Measurements from ENCODE around the gene TRPV4.

The TRPV4 gene

DNA sequence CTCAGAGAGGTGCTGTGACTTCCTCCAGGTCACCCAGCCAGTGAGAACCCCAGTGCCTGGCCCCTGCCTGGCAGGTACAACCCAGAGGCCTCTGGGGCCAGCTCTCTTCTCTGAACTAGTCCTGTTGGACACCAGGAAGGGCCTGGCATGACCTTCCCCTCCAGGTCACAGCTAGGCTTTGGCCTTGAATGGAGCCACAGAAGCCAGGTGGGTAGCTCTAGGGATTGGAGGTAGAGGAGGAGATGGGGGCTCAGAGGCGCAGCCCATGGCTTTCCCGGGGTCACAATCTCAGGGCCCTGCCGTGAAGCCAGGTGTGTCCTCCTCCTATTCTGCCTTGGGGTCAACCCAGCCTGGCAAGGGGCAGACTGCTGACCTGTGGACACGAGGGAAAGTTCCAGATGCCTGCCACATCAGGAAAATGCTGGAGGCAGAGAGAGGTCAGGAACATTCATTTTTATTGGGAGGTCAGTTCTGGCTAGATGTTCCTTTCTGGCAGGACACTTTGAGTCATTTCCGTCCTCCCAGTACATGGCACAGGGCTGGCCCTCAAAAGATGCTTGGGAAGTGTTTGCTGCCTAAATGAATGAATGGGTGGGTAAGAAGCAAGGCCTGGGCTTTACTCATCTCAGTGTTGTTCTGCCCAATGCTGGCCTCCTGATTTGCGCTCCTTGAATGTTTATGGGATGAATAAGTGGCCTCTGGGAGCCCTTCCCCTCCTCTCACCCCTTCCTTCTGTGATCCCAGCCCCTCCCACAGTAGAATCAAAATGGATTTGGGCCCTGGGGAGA is 94.1 kb downstream of the TRPV4 start:
- no peak for DNase-seq

DNA sequence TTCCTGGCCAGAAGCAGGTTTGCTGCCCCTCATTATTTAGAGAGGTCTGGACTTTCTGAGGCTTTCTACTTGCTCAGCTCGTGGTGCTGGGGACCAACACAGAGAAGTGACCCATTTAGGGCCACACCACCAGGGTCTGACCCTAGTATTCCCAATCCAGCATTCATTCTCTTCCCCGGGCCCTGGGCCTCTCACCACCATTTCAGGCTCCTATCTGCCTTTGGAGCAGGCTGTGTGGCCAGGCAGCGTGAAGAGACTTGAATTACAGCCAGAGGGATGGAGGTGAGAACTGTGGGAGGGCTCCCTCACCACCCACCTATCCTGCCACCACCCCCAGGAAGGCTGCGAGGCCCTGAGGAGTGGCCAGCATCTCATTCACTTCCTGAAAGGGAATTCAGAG is 95.0 kb downstream of the TRPV4 start:
- DNase-seq, result no peak

DNA sequence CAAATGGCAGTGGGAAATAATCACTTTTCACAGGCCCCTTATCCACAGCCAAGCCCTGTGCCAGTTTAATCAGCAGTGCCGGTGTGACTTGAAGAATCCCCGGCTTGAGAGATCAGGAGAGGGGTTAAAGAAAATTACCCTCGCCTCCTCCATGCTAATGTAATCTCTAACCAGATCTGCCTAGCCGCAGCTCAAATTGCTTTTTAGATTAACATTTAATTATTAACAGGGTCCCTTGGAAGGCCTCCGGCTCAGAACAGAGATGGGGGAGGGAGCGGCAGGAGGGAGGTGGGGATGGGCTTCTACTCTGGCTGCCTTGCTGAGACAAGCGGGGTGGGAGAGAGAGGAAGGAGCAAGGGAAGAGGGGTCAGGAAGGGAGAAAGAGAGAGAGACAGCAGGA is 95.6 kb downstream of the TRPV4 start:
- DNase-seq, result no peak

DNA sequence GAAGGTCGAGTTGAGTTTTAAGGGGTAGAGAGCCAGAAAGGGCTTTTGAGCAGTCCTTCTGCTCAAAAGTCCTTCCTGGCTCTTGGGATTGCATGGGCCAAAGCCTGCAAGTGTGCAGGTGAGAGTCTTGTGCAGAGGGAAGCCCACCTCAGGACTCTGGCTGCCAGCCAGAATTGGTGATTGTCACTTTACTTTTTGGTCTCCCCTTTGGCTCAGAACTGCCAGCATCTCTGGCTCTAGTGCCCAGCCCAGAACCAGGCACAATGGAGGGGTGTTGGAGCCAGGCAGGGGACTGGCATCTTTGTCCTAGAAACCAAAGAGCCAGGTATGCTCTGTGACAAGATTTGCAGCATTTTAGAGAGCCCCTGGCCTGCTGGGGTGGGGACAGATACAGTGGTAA is 96.1 kb downstream of the TRPV4 start:
- DNase-seq, result no peak

DNA sequence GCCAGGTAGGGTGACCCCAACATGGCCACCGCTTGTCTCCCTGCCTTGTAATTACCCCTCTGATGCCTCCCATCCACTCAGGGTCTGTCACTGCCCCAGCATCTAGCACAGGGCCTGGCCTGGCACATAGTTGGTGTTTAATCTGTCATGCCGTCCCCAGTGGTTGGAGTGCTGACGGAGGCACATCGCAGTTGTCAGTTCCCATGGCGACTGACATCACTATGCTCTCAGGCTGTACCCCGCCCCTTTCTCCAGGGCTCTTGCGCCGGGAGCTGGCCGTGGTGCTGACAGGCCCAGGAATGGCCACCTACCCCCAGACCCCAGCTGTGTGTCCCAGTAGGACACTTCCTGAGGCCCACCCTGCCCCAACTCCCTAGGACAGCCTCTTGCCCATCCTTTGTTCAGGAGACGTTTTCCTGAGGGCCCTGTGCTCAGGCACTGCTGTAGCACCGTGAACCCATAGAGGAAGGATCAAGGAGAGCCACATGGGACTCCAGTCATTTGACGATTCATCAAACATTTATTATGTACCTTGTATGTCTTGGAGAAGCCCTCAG is 96.6 kb downstream of the TRPV4 start:
- no peak for DNase-seq

DNA sequence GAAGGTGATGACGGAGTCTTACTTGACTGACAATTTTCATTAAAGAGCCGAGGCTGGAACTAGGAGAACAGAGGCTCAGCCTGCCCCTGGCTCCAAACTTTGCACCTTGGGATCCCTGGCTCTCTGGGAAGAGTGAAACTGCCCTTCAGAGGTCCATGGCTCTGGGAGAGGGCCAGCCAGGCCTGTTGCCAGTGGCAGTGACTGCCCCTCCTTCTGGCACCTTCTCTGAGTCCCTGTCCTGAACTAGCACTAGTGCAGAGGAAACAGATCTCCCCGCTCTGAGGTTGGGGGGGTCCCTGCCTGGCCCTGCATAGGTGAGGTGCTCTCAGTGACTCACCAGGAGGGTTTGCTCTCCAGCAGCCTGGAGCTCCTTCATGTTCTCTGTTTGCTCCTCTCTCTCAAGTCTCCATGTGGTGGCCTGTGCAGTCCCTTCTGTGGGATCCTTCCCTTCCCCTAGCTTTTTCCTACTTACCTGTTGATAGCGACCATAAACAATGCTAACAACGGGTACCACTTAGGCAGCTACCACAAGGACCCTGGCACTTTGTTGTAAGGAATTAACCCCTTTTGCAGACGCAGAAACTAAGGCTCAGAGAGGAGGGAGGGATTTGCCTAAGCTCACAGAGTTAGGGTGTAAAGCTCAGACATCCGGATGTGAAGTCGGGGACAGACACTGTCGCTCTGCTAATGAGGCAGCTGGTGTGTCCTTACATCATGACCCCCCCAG is 97.2 kb downstream of the TRPV4 start:
- no peak for DNase-seq

DNA sequence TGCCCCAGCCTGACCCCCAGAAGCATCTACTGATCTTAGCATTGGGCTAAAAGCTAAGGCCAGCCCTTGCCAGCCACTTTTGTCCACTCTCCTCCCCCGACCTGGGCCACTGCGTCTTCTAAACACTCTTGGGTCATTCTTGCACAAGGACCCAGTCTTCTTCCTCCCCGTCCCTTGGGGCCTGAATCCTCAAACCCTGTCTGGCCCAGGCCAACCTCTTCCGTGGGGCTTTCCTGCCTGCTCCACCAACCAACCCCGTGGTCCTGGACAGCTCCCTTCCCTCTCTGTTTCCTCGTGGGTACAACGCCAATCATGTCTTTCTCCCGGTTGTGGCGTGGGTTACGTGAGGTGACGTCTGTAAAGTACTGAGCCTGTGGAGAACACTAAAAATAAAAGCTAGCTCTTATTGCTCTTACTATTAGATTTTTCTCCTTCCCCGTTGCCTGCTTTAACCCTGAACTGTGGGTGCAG is 98.1 kb downstream of the TRPV4 start:
- no peak for DNase-seq

DNA sequence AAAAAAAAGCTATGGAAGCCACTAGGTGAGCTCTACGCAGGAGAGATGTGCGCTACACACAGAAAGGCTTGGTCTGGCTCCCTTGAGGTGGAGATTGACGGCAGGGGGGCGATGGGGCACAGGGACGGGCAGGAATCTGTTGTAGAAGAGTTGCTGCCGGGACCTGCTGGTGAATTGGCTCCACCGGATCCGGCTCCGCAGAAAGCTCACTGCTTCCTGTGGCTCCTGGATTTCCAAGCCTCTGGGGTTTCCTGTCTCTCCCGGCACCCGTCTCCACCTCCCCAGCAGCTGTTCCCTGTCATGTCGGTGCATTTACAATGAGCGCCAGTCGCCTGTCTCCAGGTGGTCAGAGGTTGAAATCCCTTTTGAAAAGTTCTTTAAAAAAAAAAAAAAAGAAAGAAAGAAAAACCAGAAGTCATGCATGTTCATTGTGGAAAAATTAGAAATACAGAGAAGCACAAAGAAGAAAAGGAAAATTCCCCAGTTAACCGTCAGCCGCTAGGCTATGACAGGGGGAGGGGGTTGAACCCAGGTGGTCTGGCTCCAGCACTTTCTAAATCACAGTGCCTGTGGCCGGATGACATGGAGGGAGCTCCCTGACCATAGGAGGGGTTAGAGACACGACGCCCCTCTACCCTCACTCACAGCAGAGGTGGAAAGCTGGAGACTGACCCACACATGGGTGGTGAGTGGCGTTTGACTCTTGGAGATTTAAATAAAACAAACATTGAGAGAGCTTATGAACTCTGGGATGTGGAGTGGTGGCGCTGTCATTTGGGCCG is 98.8 kb downstream of the TRPV4 start:
- peak; percentile 77 for DNase-seq

Data from NCI-H2171 (cell line).